Fibroblast of the aortic adventitia (primary cell): ENCODE data around the gene UGT1A3. TPM values are rescaled to one million over a fixed set of nuclear protein-coding genes. Genes with fewer than 3 reads are reported as not detected.

Experiments used
- DNase-seq: peaks from one replicate; pipeline ENCODE4 v3.0.0-alpha.2; 2010; ENCODE audit warnings: low read depth
- H3K4me3 ChIP-seq: 2 replicates; pipeline ENCODE4 v1.5.1; 2011; ENCODE audit warnings: low read depth, mild to moderate bottlenecking, control low read depth, low read length, moderate library complexity
- CTCF ChIP-seq: IDR thresholded peaks from 2 replicates; pipeline ENCODE4 v1.5.1; 2011; ENCODE audit warnings: mild to moderate bottlenecking, low read length, control low read depth, inconsistent platforms; ENCODE audit not compliant: insufficient read depth
- total RNA-seq: library from RNA; depleted of rRNA; stranded (reverse); fragments of >200 nt; gene quantifications from 2 replicates; pipeline ENCODE4 v1.2.3, GENCODE V29; 2012; ENCODE audit warnings: low replicate concordance

Gene UGT1A3
- total RNA-seq, 1 donor = not detected

GRCh38 chr2:233794128-233794658 is 65.4 kb downstream of the UGT1A3 start:
- no peak overlapping the region for H3K4me3 ChIP-seq
- no peak for TF ChIP-seq CTCF
- DNase-seq = no peak

DNA sequence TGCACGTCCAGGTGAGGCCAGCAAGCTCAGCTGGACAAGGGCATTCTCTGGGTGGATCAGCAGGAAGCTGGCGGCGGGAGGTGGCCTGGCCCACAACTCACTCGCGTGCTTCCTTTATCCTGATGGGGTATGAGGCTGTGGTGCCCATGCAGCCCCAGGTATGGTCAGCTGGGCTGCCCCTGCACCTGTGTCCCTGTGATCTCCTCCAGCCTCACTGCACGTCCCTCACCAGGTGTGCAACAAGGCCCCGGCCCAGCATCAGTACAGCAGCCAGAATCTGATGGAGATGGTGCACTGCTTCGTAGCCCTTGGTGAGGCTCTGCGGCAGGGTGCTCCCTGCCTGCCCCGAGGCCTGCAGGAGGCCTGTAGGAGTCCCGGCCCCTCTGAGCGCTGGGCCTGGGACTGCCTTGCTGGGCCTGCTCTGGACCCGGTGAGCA is 66.9 kb downstream of the UGT1A3 start:
- no peak for TF ChIP-seq CTCF
- DNase-seq = no peak

GRCh38 chr2:233796254-233796653 is 67.4 kb downstream of the UGT1A3 start:
- H3K4me3 ChIP-seq = no peak overlapping the region
- no peak for TF ChIP-seq CTCF
- DNase-seq = no peak

More for the DNA sequence above, 66.9 kb downstream of the UGT1A3 start:
- no peak overlapping the region for H3K4me3 ChIP-seq

DNA sequence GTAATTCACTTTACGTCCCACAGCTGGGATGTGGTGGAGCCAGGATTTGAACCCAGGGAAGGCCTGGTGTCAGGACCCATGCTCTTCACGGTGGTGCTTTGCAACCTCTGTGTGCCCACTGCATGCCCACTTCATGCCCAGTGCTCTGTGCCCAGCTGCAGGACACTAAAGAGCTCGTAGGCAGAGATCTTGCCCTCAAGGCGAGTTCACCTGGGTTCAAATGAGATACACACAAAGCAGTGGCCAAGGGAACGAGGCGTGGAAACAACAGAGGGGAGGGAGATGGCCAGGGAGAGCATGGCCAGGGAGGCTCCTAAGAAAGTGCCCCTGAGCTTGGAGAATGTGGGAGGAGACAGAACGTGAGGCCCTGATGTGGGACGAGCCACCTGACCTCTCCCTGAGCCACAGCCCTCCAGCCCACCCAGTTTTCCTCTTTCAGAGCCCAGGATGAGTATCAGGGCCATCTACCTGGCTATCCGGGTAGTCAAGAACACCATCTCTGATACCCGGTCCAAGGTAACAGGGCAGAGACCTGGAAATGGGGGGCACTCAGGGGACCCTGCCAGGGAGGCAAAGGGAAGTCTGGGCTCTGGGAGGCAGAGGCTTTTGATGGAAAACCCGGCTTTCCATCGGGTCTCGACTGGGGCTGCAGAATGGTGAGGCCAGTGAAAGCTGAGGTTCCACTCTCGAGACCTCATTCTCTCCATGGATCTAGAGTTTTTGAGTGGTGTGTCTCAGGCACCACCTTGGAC is 69.7 kb downstream of the UGT1A3 start:
- H3K4me3 ChIP-seq = no peak overlapping the region
- TF ChIP-seq CTCF = no peak
- DNase-seq = no peak

- no peak for DNase-seq
- no peak for TF ChIP-seq CTCF
- H3K4me3 ChIP-seq = no peak overlapping the region
Observed at GRCh38 chr2:233799087-233799665, 70.3 kb downstream of the UGT1A3 start.

DNA sequence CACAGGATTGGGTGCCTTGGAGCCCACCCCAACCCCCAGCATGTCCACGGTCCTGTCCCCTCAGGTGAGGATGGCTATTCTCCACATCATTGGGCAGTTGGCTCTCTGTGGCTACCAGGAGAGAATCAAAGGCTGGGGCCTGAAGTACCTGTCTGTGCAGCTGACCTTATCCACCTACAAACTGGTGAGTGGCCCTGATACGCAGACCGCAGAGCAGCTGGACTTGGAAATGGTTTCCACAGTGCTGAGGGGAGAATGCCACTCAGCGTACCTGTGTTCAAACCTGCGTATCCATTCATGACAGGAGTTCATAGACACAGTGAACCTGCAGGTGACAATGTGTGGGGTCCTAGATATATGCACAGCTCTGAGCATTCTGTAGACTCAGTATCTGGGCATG is 70.9 kb downstream of the UGT1A3 start:
- H3K4me3 ChIP-seq = no peak overlapping the region
- TF ChIP-seq CTCF = no peak
- DNase-seq = no peak
